K562 (cell line): Measurements from ENCODE around the gene CIAO3. TPM values are rescaled to one million over a fixed set of nuclear protein-coding genes. Genes with fewer than 3 reads are reported as not detected.

Experiments
- CREBBP ChIP-seq: IDR thresholded peaks from one replicate; pipeline ENCODE4 v1.6.1; 2012; ENCODE audit warnings: low read depth, mild to moderate bottlenecking, control low read depth, inconsistent platforms, low read length
- FOS ChIP-seq: IDR thresholded peaks from 3 replicates; pipeline ENCODE4 v1.6.1; 2011; ENCODE audit not compliant: insufficient read length; ENCODE audit errors: extremely low read depth
- FOSL1 ChIP-seq: fragments of 200-800 bp; sonication (Bioruptor generic); conservative IDR thresholded peaks from 2 replicates; pipeline ENCODE4 v1.6.1; 2016; ENCODE audit warnings: missing genetic modification characterization, missing compliant biosample characterization
- GTF2A2 ChIP-seq: IDR thresholded peaks from 2 replicates; pipeline ENCODE4 v1.6.1; 2016; ENCODE audit warnings: mild to moderate bottlenecking, missing genetic modification characterization, missing compliant biosample characterization
- MXD1 ChIP-seq: fragments of 250-450 bp; sonication (Bioruptor Pico); IDR thresholded peaks from 2 replicates; pipeline ENCODE4 v1.8.0; 2021; ENCODE audit warnings: borderline replicate concordance, mild to moderate bottlenecking, moderate library complexity; ENCODE audit not compliant: poor library complexity, severe bottlenecking
- PCBP2 ChIP-seq: fragments of 200-400 bp; formaldehyde crosslinking; IDR thresholded peaks from 2 replicates; pipeline ENCODE4 v1.6.1; 2018; ENCODE audit warnings: low read length, low read depth, mild to moderate bottlenecking, moderate library complexity; ENCODE audit not compliant: poor library complexity, severe bottlenecking
- PHF8 ChIP-seq: fragments of 200-600 bp; sonication (generic); IDR thresholded peaks from 2 replicates; pipeline ENCODE4 v1.6.1; 2012; ENCODE audit warnings: mixed run types, mild to moderate bottlenecking, inconsistent platforms, low read length, moderate library complexity, borderline replicate concordance
- PRPF4 ChIP-seq: fragments of 200-400 bp; formaldehyde crosslinking; IDR thresholded peaks from one replicate; pipeline ENCODE4 v1.6.1; 2017; ENCODE audit warnings: low read length, low read depth, mild to moderate bottlenecking; ENCODE audit not compliant: insufficient read depth, poor library complexity, severe bottlenecking
- RBM25 ChIP-seq: fragments of 200-400 bp; formaldehyde crosslinking; IDR thresholded peaks from 2 replicates; pipeline ENCODE4 v1.6.1; 2018; ENCODE audit warnings: low read length, low read depth, moderate library complexity; ENCODE audit not compliant: severe bottlenecking
- RNF2 ChIP-seq: sonication (generic); IDR thresholded peaks from 2 replicates; pipeline ENCODE4 v1.6.1; 2016
- TEAD1 ChIP-seq, 2 experiments: fragments of 450-650 bp in 1 of 2; sonication (generic) in 1 of 2; formaldehyde crosslinking; IDR thresholded peaks; 2 replicates each; pipeline versions ENCODE4 v1.4.0 to v1.8.0; 2020 to 2022; ENCODE audit warnings: mild to moderate bottlenecking in 2 of 2, missing genetic modification reagents in 1 of 2
- ZBTB11 ChIP-seq, 3 experiments: fragments of 200-800 bp in 1 of 3; fragments of 250-450 bp in 1 of 3; fragments of 450-650 bp in 1 of 3; sonication (Bioruptor Pico) in 1 of 3; sonication (Bioruptor generic) in 1 of 3; formaldehyde crosslinking in 1 of 3; IDR thresholded peaks; 2 replicates each; pipeline versions ENCODE4 v1.6.1 to v1.8.0; 2016 to 2022; ENCODE audit warnings: mild to moderate bottlenecking in 2 of 3, missing genetic modification characterization in 2 of 3, missing compliant biosample characterization in 1 of 3, moderate library complexity in 1 of 3
- ZFPM2 ChIP-seq: fragments of 250-450 bp; sonication (Bioruptor Pico); IDR thresholded peaks from 2 replicates; pipeline ENCODE4 v1.5.1; 2022; ENCODE audit warnings: mild to moderate bottlenecking
- ZHX1 ChIP-seq: fragments of 150-350 bp; conservative IDR thresholded peaks from 2 replicates; pipeline ENCODE4 v1.6.1; 2014; ENCODE audit warnings: low read length
- ZKSCAN3 ChIP-seq: fragments of 250-450 bp; sonication (Bioruptor Pico); IDR thresholded peaks from 2 replicates; pipeline ENCODE4 v1.4.0; 2020
- ZNF143 ChIP-seq: sonication (generic); formaldehyde crosslinking; IDR thresholded peaks from 2 replicates; pipeline ENCODE4 v1.9.0; 2022; ENCODE audit warnings: mild to moderate bottlenecking, missing genetic modification reagents
- ZNF77 ChIP-seq: fragments of 250-450 bp; sonication (Bioruptor Pico); IDR thresholded peaks from 2 replicates; pipeline ENCODE4 v1.5.0; 2020
- polyA plus RNA-seq, 8 experiments: library from polyadenylated mRNA; depleted of rRNA in 4 of 8; stranded (reverse) in 5 of 8; unstranded in 3 of 8; fragments of >200 nt; fragmentation: Nextera tagmentation in 2 of 8; fragmentation: Illumina TruSeq in 1 of 8; extraction: Ambion mirVana in 2 of 8; extraction: Trizol in 1 of 8; gene quantifications; 2 replicates each; pipeline versions ENCODE4 v1.2.1 to v1.2.3, GENCODE V29; 2011 to 2014; ENCODE audit warnings: inconsistent platforms in 1 of 8, missing spikeins in 1 of 8
- total RNA-seq, 7 experiments: library from RNA; depleted of rRNA in 6 of 7; stranded (reverse); fragments of >200 nt in 6 of 7; fragmentation: Illumina TruSeq in 2 of 7; extraction: Trizol in 2 of 7; gene quantifications; 2 replicates each; pipeline versions ENCODE4 v1.2.1 to v1.2.3, GENCODE V29; 2011 to 2021; ENCODE audit warnings: low replicate concordance in 1 of 7
- TF ChIP-seq, protein P1 (sequence below), 2 experiments: fragments of 200-800 bp in 1 of 2; sonication (Bioruptor generic) in 1 of 2; sonication (generic) in 1 of 2; formaldehyde crosslinking in 1 of 2; IDR thresholded peaks in 1 of 2; conservative IDR thresholded peaks in 1 of 2; 2 replicates each; pipeline versions ENCODE4 v1.5.0 to v1.6.1; 2016 to 2020; ENCODE audit warnings: missing compliant biosample characterization in 1 of 2, missing genetic modification characterization in 1 of 2, missing genetic modification reagents in 1 of 2

CIAO3 gene
- total and polyA plus RNA-seq, 9 of the 15 experiments (the other 6 are each of a cell fraction or from before 2014, with no cell fraction given) = 2.2 to 35.6 (median 18.7) TPM

- no peak for TF ChIP-seq PHF8
- TF ChIP-seq MXD1 (CRISPR knock-in tag) = no peak
- no peak for TF ChIP-seq ZKSCAN3 (CRISPR knock-in tag)
- TF ChIP-seq GTF2A2 (tag) = no peak
- no peak for TF ChIP-seq FOS
- TF ChIP-seq, protein P1, sequence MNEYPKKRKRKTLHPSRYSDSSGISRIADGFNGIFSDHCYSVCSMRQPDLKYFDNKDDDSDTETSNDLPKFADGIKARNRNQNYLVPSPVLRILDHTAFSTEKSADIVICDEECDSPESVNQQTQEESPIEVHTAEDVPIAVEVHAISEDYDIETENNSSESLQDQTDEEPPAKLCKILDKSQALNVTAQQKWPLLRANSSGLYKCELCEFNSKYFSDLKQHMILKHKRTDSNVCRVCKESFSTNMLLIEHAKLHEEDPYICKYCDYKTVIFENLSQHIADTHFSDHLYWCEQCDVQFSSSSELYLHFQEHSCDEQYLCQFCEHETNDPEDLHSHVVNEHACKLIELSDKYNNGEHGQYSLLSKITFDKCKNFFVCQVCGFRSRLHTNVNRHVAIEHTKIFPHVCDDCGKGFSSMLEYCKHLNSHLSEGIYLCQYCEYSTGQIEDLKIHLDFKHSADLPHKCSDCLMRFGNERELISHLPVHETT (CRISPR knock-in tag; conservative IDR thresholded peaks at IDR 0.05 in 1 of 2, IDR thresholded peaks at IDR 0.05 in 1 of 2) = no peak
- TF ChIP-seq PCBP2 = no peak
- TF ChIP-seq CREBBP = no peak
- no peak for TF ChIP-seq ZNF77 (CRISPR knock-in tag)
- no peak for TF ChIP-seq ZNF143 (CRISPR knock-in tag)
- peak; percentile 65; the same call in 1 of the 2 replicates for TF ChIP-seq RNF2
- no peak for TF ChIP-seq ZHX1
- TF ChIP-seq FOSL1 (tag) = no peak
- TF ChIP-seq ZFPM2 = no peak
- no peak for TF ChIP-seq RBM25
- TF ChIP-seq ZBTB11 (CRISPR knock-in tag; IDR thresholded peaks at IDR 0.05) = no peak
- TF ChIP-seq TEAD1 (CRISPR knock-in tag; IDR thresholded peaks at IDR 0.05) = 0 out of 4 replicates have a peak, but pooled peaks of 1 of the 2 experiments have one; percentile 6
- TF ChIP-seq PRPF4 = no peak
These were observed 58.9 kb downstream of the CIAO3 start (continued) for GRCh38 chr16:681746-682427.
